ENCODE results near the gene ATP6V1A. TPM values are rescaled to one million over a fixed set of nuclear protein-coding genes. Genes with fewer than 3 reads are reported as not detected.

The ATP6V1A gene
- total and polyA plus RNA-seq, 2 of the 13 experiments (the other 11 are each of a cell fraction or from before 2014, with no cell fraction given) = 23.4 to 95.1 TPM

- ChIA-PET POLR2A (interaction anchor here (3.6 to 5.4 kb wide), 2 partner anchors 12 to 34 kb away, joined by 15 to 58 read pairs; no protein-coding TSS in a partner anchor), CTCF (ENCODE audit: low intra/inter-chr PET ratio, low total read pairs) (no interaction called here)
- H3K27me3 ChIP-seq (ENCODE audit: control insufficient read depth in 1 of 2, insufficient read depth in 2 of 2, low read length in 2 of 2) = no peaks in the 10 kb centered on the region; a peak in 1 of 5 replicates
- WGBS (ENCODE audit: low lambda C conversion rate) = 59% methylated on average over 6 of the region's 6 CpGs
- ATAC-seq (no peak), DNase-seq (ENCODE audit: low spot score) (no peak), FAIRE-seq (no peak)
- H3K79me2 ChIP-seq (ENCODE audit: insufficient read depth, low read length) = peaks cover 27% of the 10 kb centered on the region
- H3K4me1 ChIP-seq (ENCODE audit: insufficient read depth, low read length) = peaks cover 51% of the 10 kb centered on the region
- peak overlapping the region in 2 of 3 experiments; percentile 77 to 82; a peak in 3 of 6 replicates for H3K4me3 ChIP-seq (replicated peaks in 1 of 3; ENCODE audit: insufficient read depth in 1 of 3, low read depth in 2 of 3, low read length in 3 of 3)
- no peaks in the 10 kb centered on the region for H3K9me3 ChIP-seq (ENCODE audit: low read length)
- in situ Hi-C loops (cut with HindIII; ENCODE audit: extremely low pct_ligation_motif_present, low pct_unique_long_range_greater_than_20kb) = no loop called here
- peak overlapping the region; percentile 73 for H3K27ac ChIP-seq (ENCODE audit: extremely low read length, insufficient read depth, low read length)
- TF ChIP-seq ZMYM3 (CRISPR knock-in tag; IDR thresholded peaks at IDR 0.05) = peak; percentile 28; the same call in 1 of the 2 replicates
- TF ChIP-seq, protein P1, sequence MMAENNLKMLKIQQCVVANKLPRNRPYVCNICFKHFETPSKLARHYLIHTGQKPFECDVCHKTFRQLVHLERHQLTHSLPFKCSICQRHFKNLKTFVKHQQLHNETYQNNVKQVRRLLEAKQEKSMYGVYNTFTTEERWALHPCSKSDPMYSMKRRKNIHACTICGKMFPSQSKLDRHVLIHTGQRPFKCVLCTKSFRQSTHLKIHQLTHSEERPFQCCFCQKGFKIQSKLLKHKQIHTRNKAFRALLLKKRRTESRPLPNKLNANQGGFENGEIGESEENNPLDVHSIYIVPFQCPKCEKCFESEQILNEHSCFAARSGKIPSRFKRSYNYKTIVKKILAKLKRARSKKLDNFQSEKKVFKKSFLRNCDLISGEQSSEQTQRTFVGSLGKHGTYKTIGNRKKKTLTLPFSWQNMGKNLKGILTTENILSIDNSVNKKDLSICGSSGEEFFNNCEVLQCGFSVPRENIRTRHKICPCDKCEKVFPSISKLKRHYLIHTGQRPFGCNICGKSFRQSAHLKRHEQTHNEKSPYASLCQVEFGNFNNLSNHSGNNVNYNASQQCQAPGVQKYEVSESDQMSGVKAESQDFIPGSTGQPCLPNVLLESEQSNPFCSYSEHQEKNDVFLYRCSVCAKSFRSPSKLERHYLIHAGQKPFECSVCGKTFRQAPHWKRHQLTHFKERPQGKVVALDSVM (CRISPR knock-in tag; IDR thresholded peaks at IDR 0.05) = peak; percentile 96
- TF ChIP-seq FOXM1 (CRISPR knock-in tag; IDR thresholded peaks at IDR 0.05) = no peak
- H3K9ac ChIP-seq (ENCODE audit: insufficient read depth, low read depth, low read length) = peak overlapping the region; percentile 82; the same call in 1 of the 2 replicates
- no peak overlapping the region for H2AFZ ChIP-seq (ENCODE audit: low read length)
- peak overlapping the region; percentile 79 for H3K4me2 ChIP-seq (ENCODE audit: low read depth, low read length)
- intact Hi-C loops (cut with micrococcal nuclease; ENCODE audit: unreplicated experiment) = loop anchor here (5.0 kb wide), 2 partner anchors 49 to 66 kb away; partner anchors contain the start of genes ATP6V1A and NAA50
- BruUV-seq (replicated peaks) = no TSS peak
- H4K20me1 ChIP-seq (ENCODE audit: insufficient read depth, low read length) = no peaks in the 10 kb centered on the region
- no peaks in the 10 kb centered on the region for H3K36me3 ChIP-seq (replicated peaks in 1 of 2; ENCODE audit: control insufficient read depth in 1 of 2, insufficient read depth in 2 of 2, low read length in 2 of 2)
Observed at GRCh38 chr3:113698213-113698742, 48.6 kb upstream of the ATP6V1A start.

- ATAC-seq = no peak
- TF ChIP-seq RFX3 (CRISPR knock-in tag; IDR thresholded peaks at IDR 0.05) (no peak), ZNF646 (CRISPR knock-in tag; IDR thresholded peaks at IDR 0.05) (no peak), ZNF878 (CRISPR knock-in tag; IDR thresholded peaks at IDR 0.05) (no peak), NFATC3 (CRISPR knock-in tag; IDR thresholded peaks at IDR 0.05) (no peak)
- WGBS (ENCODE audit: low lambda C conversion rate) = 90% methylated on average over 19 of the region's 24 CpGs
- FAIRE-seq = no peak
- H3K4me3 ChIP-seq (replicated peaks in 1 of 3; ENCODE audit: insufficient read depth in 1 of 3, low read depth in 2 of 3, low read length in 3 of 3) = no peak overlapping the region
- H3K79me2 ChIP-seq (ENCODE audit: insufficient read depth, low read length) = peaks cover 20% of the 10 kb centered on the region
- intact Hi-C loops (cut with micrococcal nuclease; ENCODE audit: unreplicated experiment) (loop anchor here (5.0 kb wide), 2 partner anchors 48 to 67 kb away; partner anchors contain the start of genes ATP6V1A and NAA50), in situ Hi-C loops (cut with HindIII; ENCODE audit: extremely low pct_ligation_motif_present, low pct_unique_long_range_greater_than_20kb) (no loop called here)
- DNase-seq (ENCODE audit: low spot score) = no peak
- no peaks in the 10 kb centered on the region for H3K36me3 ChIP-seq (replicated peaks in 1 of 2; ENCODE audit: control insufficient read depth in 1 of 2, insufficient read depth in 2 of 2, low read length in 2 of 2)
- H3K4me1 ChIP-seq (ENCODE audit: insufficient read depth, low read length) = peaks cover 46% of the 10 kb centered on the region
- H4K20me1 ChIP-seq (ENCODE audit: insufficient read depth, low read length) = no peaks in the 10 kb centered on the region
- H3K27me3 ChIP-seq (ENCODE audit: control insufficient read depth in 1 of 2, insufficient read depth in 2 of 2, low read length in 2 of 2) = no peaks in the 10 kb centered on the region; a peak in 1 of 5 replicates
- ChIA-PET CTCF (ENCODE audit: low intra/inter-chr PET ratio, low total read pairs) (no interaction called here), POLR2A (interaction anchor here (1.1 kb wide), 1 partner anchor 36 kb away, joined by 3 read pairs; no protein-coding TSS in a partner anchor)
- no peak overlapping the region for H3K27ac ChIP-seq (ENCODE audit: extremely low read length, insufficient read depth, low read length)
- no peak overlapping the region for H3K9ac ChIP-seq (ENCODE audit: insufficient read depth, low read depth, low read length)
- no peak overlapping the region for H3K4me2 ChIP-seq (ENCODE audit: low read depth, low read length)
- no peaks in the 10 kb centered on the region for H3K9me3 ChIP-seq (ENCODE audit: low read length)
- no peak overlapping the region for H2AFZ ChIP-seq (ENCODE audit: low read length)
- BruUV-seq (replicated peaks) = no TSS peak
Observed at GRCh38 chr3:113698956-113699355, 47.9 kb upstream of the ATP6V1A start.
